ELF-1 (cell line): ENCODE data around the gene NR2F1-AS1.

ENCODE experiments used
- DNase-seq: peaks from one replicate; pipeline ENCODE4 v3.0.0-alpha.2; 2016; ENCODE audit warnings: low read depth, low spot score

The NR2F1-AS1 gene

GRCh38 chr5:93385655-93386054 lies 195.4 kb downstream of the NR2F1-AS1 start:
- DNase-seq, result no peak

DNA sequence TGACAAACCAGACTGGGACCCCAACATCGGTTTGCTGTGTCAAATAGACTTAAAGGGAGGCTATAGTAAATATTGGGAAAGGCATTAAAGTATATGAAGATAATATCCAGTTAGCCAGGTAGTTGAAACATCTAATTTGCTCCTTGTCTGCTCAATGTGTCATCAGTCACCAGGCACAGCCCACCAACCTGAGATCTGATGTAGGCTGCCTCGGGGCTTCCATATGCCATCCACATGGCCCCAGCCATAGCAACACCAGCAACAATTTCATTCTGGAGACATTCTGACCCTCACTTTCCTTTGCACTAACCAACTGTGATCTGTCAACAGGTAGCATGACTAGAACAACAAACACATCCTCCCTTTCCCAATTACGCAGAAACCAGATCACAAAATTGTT lies 196.0 kb downstream of the NR2F1-AS1 start:
- no peak for DNase-seq

DNA sequence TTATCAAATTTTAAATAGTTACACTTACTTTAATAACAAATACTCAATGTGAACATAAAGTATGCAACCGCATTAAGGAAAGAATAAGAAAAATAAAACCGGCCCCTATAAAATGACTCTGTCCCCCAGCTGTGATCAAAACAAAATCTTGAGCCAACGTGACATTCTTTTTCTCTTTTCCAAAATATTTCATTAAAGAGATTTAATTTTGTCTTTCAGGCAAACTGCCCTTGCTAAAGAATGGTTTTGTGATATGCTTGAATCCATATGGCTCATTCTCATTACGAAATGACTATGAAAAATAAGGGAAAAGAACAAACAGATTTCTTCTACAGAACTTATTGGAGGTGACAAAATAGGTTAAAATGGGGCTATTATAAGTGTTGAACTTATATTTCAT lies 197.0 kb downstream of the NR2F1-AS1 start:
- DNase-seq, result no peak

GRCh38 chr5:93382188-93382825 lies 198.7 kb downstream of the NR2F1-AS1 start:
- DNase-seq, result no peak

- DNase-seq, result no peak
Observed at GRCh38 chr5:93381057-93381456, 200.0 kb downstream of the NR2F1-AS1 start.

GRCh38 chr5:93378073-93378472 lies 202.9 kb downstream of the NR2F1-AS1 start:
- DNase-seq, result no peak

DNA sequence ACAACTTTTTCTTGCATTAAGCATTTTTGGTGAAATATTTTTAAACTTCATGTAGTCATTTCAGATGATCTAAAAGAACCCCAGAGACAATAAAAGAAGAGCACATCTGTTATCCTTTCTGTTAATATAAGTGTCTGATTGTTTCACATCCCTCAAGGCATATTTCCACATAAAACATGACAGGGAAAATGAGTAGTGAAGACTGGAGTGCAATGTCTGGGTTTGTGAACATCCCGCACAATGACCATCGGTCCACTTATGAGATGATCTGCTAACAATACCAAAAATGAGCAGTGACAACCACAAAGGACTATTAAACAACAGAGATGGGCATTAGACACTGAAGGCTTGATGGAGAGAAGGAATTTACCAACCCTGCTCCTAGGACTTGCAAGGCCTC lies 209.1 kb downstream of the NR2F1-AS1 start:
- DNase-seq, result no peak

GRCh38 chr5:93364378-93364777 lies 216.6 kb downstream of the NR2F1-AS1 start:
- DNase-seq, result no peak

GRCh38 chr5:93360436-93361088 lies 220.5 kb downstream of the NR2F1-AS1 start:
- no peak for DNase-seq

DNA sequence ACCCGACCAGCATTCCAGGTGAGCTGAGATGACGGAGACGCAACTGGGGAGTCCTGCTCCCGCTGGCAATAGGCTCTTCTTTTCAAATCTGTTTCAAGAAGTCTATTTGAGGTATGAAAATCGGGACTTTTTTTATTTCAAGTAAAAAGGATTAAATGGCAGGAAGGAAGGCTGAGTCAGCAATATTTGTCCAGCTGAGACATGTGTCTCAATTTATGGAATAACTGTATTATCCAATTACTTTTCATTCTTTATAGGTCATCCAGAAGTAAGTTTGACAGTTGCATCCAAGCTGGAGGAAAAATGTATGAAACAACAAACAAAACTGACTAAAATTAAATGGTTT lies 221.1 kb downstream of the NR2F1-AS1 start:
- DNase-seq, result no peak
